Trophoblast cell (in vitro differentiated cells and primary cell): Measurements from ENCODE around the gene ABCB4.
A peak's percentile ranks its signal among the peaks of the same experiment; 100 is the strongest.

Experiments
- DNase-seq, 2 donors: peaks; one replicate each; pipeline ENCODE4 v3.0.0-alpha.2; 2016
- H2AFZ ChIP-seq: 2 replicates; pipeline ENCODE4 v1.6.1; 2013; ENCODE audit warnings: low read length, moderate library complexity, mild to moderate bottlenecking; ENCODE audit not compliant: insufficient read depth, poor library complexity
- H2AK5ac ChIP-seq: 2 replicates; pipeline ENCODE4 v1.6.1; 2013; ENCODE audit warnings: mild to moderate bottlenecking, low read length
- H2BK120ac ChIP-seq: 2 replicates; pipeline ENCODE4 v1.6.1; 2013; ENCODE audit warnings: low read length, mild to moderate bottlenecking, moderate library complexity; ENCODE audit not compliant: insufficient read depth, poor library complexity
- H2BK12ac ChIP-seq: 2 replicates; pipeline ENCODE4 v1.6.1; 2013; ENCODE audit warnings: mild to moderate bottlenecking, low read length, moderate library complexity
- H2BK5ac ChIP-seq: 2 replicates; pipeline ENCODE4 v1.6.1; 2013; ENCODE audit warnings: low read length, low read depth, moderate library complexity, mild to moderate bottlenecking; ENCODE audit not compliant: poor library complexity
- H3K14ac ChIP-seq: 2 replicates; pipeline ENCODE4 v1.6.1; 2013; ENCODE audit warnings: mild to moderate bottlenecking, low read length
- H3K18ac ChIP-seq: 2 replicates; pipeline ENCODE4 v1.6.1; 2013; ENCODE audit warnings: mild to moderate bottlenecking, low read length
- H3K23ac ChIP-seq: 2 replicates; pipeline ENCODE4 v1.6.1; 2013; ENCODE audit warnings: low read length
- H3K27ac ChIP-seq: 2 replicates; pipeline ENCODE4 v1.5.1; 2013; ENCODE audit warnings: low read depth, mild to moderate bottlenecking, inconsistent platforms, low read length, moderate library complexity
- H3K27me3 ChIP-seq: 2 replicates; pipeline ENCODE4 v1.6.1; 2013; ENCODE audit warnings: inconsistent platforms, mild to moderate bottlenecking, low read length, moderate library complexity; ENCODE audit not compliant: insufficient read depth
- H3K36me3 ChIP-seq, 2 experiments: 1 replicate in 1 of 2; 2 replicates in 1 of 2; pipeline ENCODE4 v1.6.1; 2013; ENCODE audit warnings: low read length in 2 of 2, mild to moderate bottlenecking in 2 of 2, moderate library complexity in 1 of 2; ENCODE audit not compliant: insufficient read depth in 2 of 2, control insufficient read depth in 1 of 2
- H3K4ac ChIP-seq: 2 replicates; pipeline ENCODE4 v1.6.1; 2013; ENCODE audit warnings: low read depth, mild to moderate bottlenecking, low read length, moderate library complexity
- H3K4me1 ChIP-seq, 2 experiments: 1 replicate in 1 of 2; 2 replicates in 1 of 2; pipeline ENCODE4 v1.6.1; 2013; ENCODE audit warnings: low read length in 2 of 2, mild to moderate bottlenecking in 2 of 2, moderate library complexity in 1 of 2; ENCODE audit not compliant: insufficient read depth in 2 of 2, control insufficient read depth in 1 of 2
- H3K4me2 ChIP-seq: 2 replicates; pipeline ENCODE4 v1.6.1; 2013; ENCODE audit warnings: inconsistent platforms, mild to moderate bottlenecking, low read length, moderate library complexity
- H3K4me3 ChIP-seq: 2 replicates; pipeline ENCODE4 v1.5.1; 2013; ENCODE audit warnings: mild to moderate bottlenecking, low read depth, low read length, inconsistent platforms
- H3K79me1 ChIP-seq: one replicate; pipeline ENCODE4 v1.6.1; 2013; ENCODE audit warnings: low read length
- H3K79me2 ChIP-seq: 2 replicates; pipeline ENCODE4 v1.6.1; 2013; ENCODE audit warnings: low read length, mild to moderate bottlenecking; ENCODE audit not compliant: control insufficient read depth, insufficient read depth, poor library complexity
- H3K9ac ChIP-seq: 2 replicates; pipeline ENCODE4 v1.6.1; 2013; ENCODE audit warnings: mild to moderate bottlenecking, low read length
- H3K9me3 ChIP-seq: 2 replicates; pipeline ENCODE4 v1.6.1; 2013; ENCODE audit warnings: low read depth, mild to moderate bottlenecking, control low read depth, inconsistent platforms, low read length; ENCODE audit not compliant: insufficient read depth
- H4K12ac ChIP-seq: 2 replicates; pipeline ENCODE4 v1.6.1; 2013; ENCODE audit warnings: low read depth, mild to moderate bottlenecking, low read length, moderate library complexity
- H4K8ac ChIP-seq: 2 replicates; pipeline ENCODE4 v1.6.1; 2013; ENCODE audit warnings: low read depth, mild to moderate bottlenecking, low read length, moderate library complexity
- H4K91ac ChIP-seq: one replicate; pipeline ENCODE4 v1.6.1; 2013; ENCODE audit warnings: low read depth, mild to moderate bottlenecking, low read length, moderate library complexity
- WGBS: extraction: QIAGEN DNeasy Blood & Tissue Kit; methylation state at CpG from one replicate; pipeline ENCODE4 v1.1.7; 2013; ENCODE audit warnings: missing lambda C conversion rate; ENCODE audit not compliant: insufficient read length, insufficient coverage; ENCODE audit errors: extremely low coverage; 5-methylcytosine and 5-hydroxymethylcytosine counted together

ABCB4 gene

GRCh38 chr7:87435546-87435945 lies 39.9 kb downstream of the ABCB4 start:
- Histone ChIP-seq H2BK120ac (no peak overlapping the region), H3K4me2 (no peak overlapping the region), H3K4me1 (no peaks in the 10 kb centered on the region), H2BK12ac (no peak overlapping the region), H3K9me3 (no peaks in the 10 kb centered on the region), H2BK5ac (no peak overlapping the region), H3K23ac (no peak overlapping the region), H3K79me2 (no peaks in the 10 kb centered on the region), H3K14ac (no peak overlapping the region), H3K36me3 (no peaks in the 10 kb centered on the region), H3K4me3 (no peak overlapping the region), H3K9ac (no peak overlapping the region), H2AK5ac (no peak overlapping the region), H3K27me3 (no peaks in the 10 kb centered on the region), H3K4ac (no peak overlapping the region), H4K12ac (no peak overlapping the region), H3K27ac (no peak overlapping the region), H3K79me1 (no peaks in the 10 kb centered on the region), H4K8ac (no peak overlapping the region), H3K18ac (no peak overlapping the region), H4K91ac (no peak overlapping the region), H2AFZ (no peak overlapping the region)
- DNase-seq: no peak

GRCh38 chr7:87432536-87432935 lies 42.9 kb downstream of the ABCB4 start:
- H4K91ac ChIP-seq: no peak overlapping the region
- H3K4me2 ChIP-seq: no peak overlapping the region
- H3K14ac ChIP-seq: no peak overlapping the region
- H3K9me3 ChIP-seq: no peaks in the 10 kb centered on the region
- no peak overlapping the region for H3K9ac ChIP-seq
- H4K12ac ChIP-seq: no peak overlapping the region
- H3K79me2 ChIP-seq: no peaks in the 10 kb centered on the region
- no peak overlapping the region for H3K4ac ChIP-seq
- no peaks in the 10 kb centered on the region for H3K27me3 ChIP-seq
- H3K4me1 ChIP-seq: no peaks in the 10 kb centered on the region
- no peak overlapping the region for H3K18ac ChIP-seq
- DNase-seq: peak; percentile 61 to 85
- no peak overlapping the region for H2BK120ac ChIP-seq
- H2AFZ ChIP-seq: no peak overlapping the region
- no peak overlapping the region for H3K27ac ChIP-seq
- H3K23ac ChIP-seq: no peak overlapping the region
- no peak overlapping the region for H4K8ac ChIP-seq
- no peak overlapping the region for H3K4me3 ChIP-seq
- H2BK5ac ChIP-seq: no peak overlapping the region
- H2BK12ac ChIP-seq: no peak overlapping the region
- no peaks in the 10 kb centered on the region for H3K36me3 ChIP-seq
- H3K79me1 ChIP-seq: no peaks in the 10 kb centered on the region
- WGBS: no CpG with 5 or more reads among the region's 2 CpGs
- H2AK5ac ChIP-seq: no peak overlapping the region

GRCh38 chr7:87427288-87427687 lies 48.2 kb downstream of the ABCB4 start:
- Histone ChIP-seq H3K4me3 (no peak overlapping the region), H4K12ac (no peak overlapping the region), H3K9me3 (no peaks in the 10 kb centered on the region), H2BK12ac (no peak overlapping the region), H2AK5ac (no peak overlapping the region), H3K18ac (no peak overlapping the region), H3K27ac (no peak overlapping the region), H2BK120ac (no peak overlapping the region), H3K36me3 (no peaks in the 10 kb centered on the region), H3K4me2 (no peak overlapping the region), H2AFZ (no peak overlapping the region), H3K23ac (no peak overlapping the region), H3K79me1 (no peaks in the 10 kb centered on the region), H3K14ac (no peak overlapping the region), H3K79me2 (no peaks in the 10 kb centered on the region), H4K91ac (no peak overlapping the region), H4K8ac (no peak overlapping the region), H2BK5ac (no peak overlapping the region), H3K4me1 (no peaks in the 10 kb centered on the region), H3K27me3 (no peaks in the 10 kb centered on the region), H3K4ac (no peak overlapping the region), H3K9ac (no peak overlapping the region)
- no CpG with 5 or more reads among the region's 3 CpGs for WGBS
- no peak for DNase-seq

- no peak overlapping the region for H2BK120ac ChIP-seq
- H2BK12ac ChIP-seq: no peak overlapping the region
- no peaks in the 10 kb centered on the region for H3K79me1 ChIP-seq
- no peak overlapping the region for H3K27ac ChIP-seq
- H2BK5ac ChIP-seq: no peak overlapping the region
- H4K12ac ChIP-seq: no peak overlapping the region
- H3K4ac ChIP-seq: no peak overlapping the region
- H3K23ac ChIP-seq: no peak overlapping the region
- H3K4me3 ChIP-seq: no peak overlapping the region
- no peaks in the 10 kb centered on the region for H3K27me3 ChIP-seq
- H3K36me3 ChIP-seq: no peaks in the 10 kb centered on the region
- H3K9me3 ChIP-seq: no peaks in the 10 kb centered on the region
- no peak for DNase-seq
- H3K4me1 ChIP-seq: no peaks in the 10 kb centered on the region
- no peak overlapping the region for H3K18ac ChIP-seq
- WGBS: no CpG with 5 or more reads among the region's 3 CpGs
- no peak overlapping the region for H4K91ac ChIP-seq
- no peak overlapping the region for H3K4me2 ChIP-seq
- no peak overlapping the region for H3K9ac ChIP-seq
- no peak overlapping the region for H4K8ac ChIP-seq
- no peaks in the 10 kb centered on the region for H3K79me2 ChIP-seq
- H2AFZ ChIP-seq: no peak overlapping the region
- H2AK5ac ChIP-seq: no peak overlapping the region
- H3K14ac ChIP-seq: no peak overlapping the region
Observed at GRCh38 chr7:87426160-87426559, 49.3 kb downstream of the ABCB4 start.
